SH-SY5Y (cell line): ENCODE data around the gene ILF3.

Source experiments
- GATA2 ChIP-seq: IDR thresholded peaks from 2 replicates; pipeline ENCODE4 v1.6.1; 2011; ENCODE audit warnings: mild to moderate bottlenecking, low read depth, low read length
- GATA3 ChIP-seq: IDR thresholded peaks from 2 replicates; pipeline ENCODE4 v1.6.1; 2011; ENCODE audit warnings: low read depth, mild to moderate bottlenecking, low read length, moderate library complexity

- TF ChIP-seq GATA2, result no peak
- TF ChIP-seq GATA3, result no peak
These were observed 16.0 kb downstream of the ILF3 start for GRCh38 chr19:10670182-10670581.
